HG03342 (cell line): ENCODE measurements around the gene PDCL2.
"Not testable (repeated sequence)": the region's sequence is repeated elsewhere in the genome, so short reads cannot be mapped to it uniquely, and the experiment has no call there.

Experiments used
- ATAC-seq: cut with Tn5 transposase; IDR thresholded peaks from one replicate; pipeline ENCODE4 v1.9.1; 2021; ENCODE audit warnings: mild to moderate bottlenecking, moderate library complexity; ENCODE audit not compliant: unreplicated experiment

PDCL2 gene

DNA sequence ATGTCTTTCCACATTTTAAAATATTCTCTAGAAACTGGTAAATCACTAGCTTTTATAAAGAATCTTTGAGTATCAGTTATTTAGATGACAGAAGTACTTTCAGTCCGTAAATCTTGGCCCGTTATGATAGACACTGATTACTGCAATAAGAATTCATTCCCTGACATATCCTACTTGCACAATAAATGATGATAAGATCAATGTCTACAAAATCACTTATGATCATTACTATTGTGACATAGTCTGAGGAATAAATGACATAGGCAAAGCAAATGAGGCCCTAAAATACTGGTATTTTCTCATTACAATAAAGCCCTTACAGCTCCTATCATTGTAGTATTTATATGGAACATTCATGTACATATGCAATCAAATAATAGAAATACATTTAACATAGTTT is 6.6 kb upstream of the PDCL2 start:
- no peak for ATAC-seq

DNA sequence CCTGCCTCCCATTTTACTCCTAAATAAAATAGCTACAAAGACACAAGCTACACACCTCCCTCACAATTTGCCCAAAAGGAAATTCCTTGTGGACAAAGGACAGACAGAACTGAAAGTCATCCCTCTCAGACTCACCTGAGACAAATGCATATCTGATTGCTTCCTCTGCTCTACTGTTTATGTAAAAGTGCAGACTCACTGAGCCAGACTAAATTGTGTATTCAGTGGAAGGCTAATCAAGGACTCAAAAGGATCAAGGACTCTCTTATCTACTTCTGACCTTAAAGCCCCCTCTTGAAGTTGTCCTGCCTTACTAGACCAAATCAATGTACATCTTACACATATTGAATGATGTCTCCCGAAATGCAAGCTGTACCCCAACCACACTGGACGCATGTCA is 3.9 kb downstream of the PDCL2 start:
- no peak for ATAC-seq

DNA sequence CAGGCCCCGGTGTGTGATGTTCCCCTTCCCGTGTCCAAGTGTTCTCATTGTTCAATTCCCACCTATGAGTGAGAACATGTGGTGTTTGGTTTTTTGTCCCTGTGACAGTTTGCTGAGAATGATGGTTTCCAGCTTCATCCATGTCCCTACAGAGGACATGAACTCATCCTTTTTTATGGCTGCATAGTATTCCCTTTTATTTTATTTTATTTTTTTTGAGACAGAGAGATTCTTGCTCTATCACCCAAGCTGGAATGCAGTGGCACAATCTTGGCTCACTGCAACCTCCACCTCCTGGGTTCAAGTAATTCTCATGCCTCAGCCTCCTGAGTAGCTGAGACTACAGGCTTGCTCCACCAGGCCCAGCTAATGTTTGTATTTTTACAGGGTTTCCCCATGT is 9.3 kb downstream of the PDCL2 start:
- not testable (repeated sequence) for ATAC-seq

DNA sequence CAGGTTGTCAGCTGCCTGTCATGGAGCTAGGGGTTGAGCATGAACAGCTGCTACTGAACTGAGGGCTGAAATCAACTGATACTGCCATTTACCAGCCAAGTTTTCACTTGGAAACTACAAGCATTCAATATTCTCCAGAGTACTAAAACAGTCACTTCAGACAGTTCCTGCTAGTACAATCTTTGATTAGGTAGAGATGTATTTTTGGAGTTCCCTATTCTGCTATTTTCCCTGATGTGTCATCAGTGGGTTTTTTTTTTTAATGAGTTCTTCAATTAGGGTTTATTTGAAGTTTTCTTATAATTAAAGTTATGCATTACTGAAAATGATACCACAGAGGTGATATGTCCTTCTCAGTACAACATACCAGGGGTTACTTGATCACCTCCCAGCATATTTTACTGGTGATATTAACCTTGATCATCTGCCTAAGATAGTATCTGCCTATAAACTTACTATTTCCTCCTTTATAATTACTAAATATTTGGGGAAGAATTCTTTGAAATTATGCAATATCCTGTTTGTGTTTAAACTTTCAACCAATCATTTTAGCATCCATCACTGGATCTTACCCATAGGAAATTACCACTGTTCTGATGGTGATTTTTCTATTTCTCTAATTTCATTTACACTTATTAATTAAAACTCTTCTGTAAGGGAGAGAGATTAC is 13.6 kb downstream of the PDCL2 start:
- no peak for ATAC-seq

DNA sequence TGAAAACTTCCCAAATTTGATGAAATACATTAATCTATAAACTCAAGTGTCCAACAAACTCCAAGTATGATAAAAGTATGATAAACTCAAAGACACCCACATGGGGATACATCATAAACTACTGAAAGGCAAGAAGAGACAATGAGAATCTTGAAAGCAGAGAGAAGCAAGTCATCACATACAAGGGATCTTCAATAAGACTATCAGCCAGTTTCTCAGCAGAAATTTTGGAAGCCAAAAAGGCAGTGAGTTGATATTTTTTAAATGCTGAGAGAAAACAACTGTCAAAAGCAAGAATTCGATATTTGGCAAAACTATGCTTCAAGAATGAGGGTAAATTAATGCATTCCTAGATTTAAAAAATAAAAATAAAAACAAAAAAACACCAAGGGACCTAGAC is 16.5 kb downstream of the PDCL2 start:
- ATAC-seq: no peak

DNA sequence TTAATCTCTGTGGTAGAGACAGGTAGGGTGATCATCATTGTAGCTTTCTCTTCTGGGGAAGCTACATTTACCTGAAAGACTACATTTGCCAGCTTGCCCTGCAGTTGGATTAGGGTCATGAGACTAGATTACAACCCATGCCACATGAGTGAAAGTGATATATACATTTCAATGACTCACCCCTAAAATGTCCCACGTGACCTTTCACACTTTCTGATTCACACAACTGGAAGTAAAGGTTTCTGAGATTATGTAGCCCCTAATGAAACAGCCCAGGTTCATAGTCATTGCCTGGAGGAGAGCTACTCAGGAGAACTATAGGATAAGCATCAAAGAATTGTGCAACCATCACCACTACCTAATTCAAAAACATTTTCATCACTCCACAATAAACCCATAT is 17.8 kb downstream of the PDCL2 start:
- no peak for ATAC-seq

DNA sequence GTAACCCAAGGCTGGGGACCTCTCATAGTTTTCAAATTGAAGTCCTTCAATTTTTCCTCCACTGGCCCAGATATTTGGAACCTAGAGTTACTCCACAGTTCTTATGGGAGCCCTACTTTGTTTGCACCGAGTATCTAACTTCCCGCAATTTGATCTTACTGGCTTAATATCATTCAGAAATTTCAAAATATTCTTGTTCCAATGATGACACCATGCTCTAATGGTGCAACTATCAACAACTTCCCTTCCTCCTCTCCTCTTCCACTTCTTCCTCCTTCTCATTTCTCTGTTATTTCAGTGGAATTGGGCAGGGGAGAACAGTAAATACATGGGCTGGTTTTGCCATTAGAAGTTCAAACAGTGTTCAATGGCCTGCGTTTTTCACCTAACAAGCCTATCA is 20.2 kb downstream of the PDCL2 start:
- no peak for ATAC-seq

DNA sequence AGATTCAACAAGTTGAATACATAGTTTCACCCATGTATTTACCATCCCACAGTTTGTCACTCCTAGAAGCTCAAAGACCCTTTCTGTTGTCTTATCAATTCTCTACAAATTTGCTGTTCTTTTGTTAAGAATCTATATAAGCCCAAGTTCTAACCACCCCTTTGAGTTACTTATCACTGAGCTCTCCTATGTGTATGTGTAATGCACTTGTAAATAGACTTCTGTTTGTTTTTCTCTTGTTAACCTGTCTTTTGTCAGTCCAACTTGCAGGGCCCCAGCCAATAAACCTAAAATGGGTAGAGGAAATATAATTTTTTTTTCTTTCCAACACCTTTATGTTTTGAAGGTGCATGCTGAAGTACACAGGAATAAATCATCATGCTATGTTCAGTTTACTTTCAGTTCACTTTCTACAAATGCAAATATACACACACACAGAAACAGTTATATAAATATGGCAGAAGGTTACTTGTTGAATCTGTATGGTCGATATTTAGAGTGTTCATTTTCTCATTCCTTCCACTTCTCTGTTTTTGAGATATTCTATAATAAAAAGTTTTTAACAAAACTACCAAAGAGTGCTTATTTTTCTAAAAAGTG is 23.0 kb downstream of the PDCL2 start:
- peak; percentile 65 for ATAC-seq

DNA sequence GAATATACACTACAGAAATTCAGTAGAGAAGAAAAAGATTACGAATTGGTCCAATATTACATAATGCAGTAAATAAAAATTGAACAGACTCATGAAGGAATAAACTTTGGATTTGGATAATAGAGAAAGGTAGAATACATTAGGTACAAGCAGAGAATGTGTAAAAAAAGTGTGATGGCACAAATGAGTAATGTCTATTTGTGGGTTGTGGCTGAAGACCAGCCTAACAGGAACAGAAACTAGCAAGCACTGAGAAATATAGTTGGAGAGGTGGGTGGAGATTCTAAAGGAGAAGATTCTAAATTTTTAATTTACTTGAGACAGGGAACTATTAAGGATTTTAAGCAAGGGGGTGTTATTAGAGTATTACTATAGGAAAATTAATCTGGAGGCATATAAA is 30.2 kb downstream of the PDCL2 start:
- ATAC-seq: peak; percentile 100

DNA sequence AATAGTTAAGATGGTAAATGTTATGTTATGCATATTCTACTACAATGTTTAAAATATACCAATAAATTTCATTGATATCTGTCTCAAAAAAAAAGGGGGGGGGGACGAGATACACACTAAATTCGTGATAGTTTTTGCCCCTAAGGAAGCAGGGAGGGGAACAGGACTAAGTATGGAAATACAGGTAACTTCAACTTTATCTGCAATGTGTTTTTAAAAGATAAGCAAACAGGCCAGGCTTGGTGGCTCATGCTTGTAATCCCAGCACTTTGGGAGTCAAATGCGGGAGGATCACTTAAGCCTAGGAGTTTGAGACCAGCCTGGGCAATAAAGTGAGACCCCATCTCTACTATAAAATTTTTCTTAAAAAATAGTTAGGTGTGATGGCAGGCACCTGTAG is 31.9 kb downstream of the PDCL2 start:
- ATAC-seq: no peak

DNA sequence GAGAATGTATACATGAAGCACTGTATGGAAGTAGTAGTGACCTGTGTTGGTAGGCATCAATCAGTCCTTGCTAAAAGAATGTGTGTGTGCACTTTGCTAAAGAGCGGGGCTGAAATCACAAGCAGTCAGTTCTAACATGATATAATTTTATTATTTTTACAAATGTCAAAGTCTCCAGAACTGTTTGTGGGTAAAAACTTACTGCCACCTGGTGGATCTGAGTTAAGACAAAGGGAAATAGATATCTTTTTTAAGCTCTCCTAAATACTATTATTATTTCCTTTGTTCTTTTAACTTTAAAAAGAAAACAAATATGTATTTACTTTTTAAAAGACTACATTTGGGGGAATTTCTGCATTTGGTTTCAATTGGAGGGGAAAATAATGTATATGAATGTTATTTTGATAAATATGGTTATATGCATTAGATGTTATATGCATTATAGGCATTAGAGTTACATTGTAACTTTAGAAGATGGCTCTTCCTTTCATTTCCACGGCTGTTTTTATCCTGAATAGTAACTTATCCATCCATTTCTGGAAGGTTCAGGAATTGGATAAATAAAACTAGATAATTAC is 37.5 kb downstream of the PDCL2 start:
- no peak for ATAC-seq

DNA sequence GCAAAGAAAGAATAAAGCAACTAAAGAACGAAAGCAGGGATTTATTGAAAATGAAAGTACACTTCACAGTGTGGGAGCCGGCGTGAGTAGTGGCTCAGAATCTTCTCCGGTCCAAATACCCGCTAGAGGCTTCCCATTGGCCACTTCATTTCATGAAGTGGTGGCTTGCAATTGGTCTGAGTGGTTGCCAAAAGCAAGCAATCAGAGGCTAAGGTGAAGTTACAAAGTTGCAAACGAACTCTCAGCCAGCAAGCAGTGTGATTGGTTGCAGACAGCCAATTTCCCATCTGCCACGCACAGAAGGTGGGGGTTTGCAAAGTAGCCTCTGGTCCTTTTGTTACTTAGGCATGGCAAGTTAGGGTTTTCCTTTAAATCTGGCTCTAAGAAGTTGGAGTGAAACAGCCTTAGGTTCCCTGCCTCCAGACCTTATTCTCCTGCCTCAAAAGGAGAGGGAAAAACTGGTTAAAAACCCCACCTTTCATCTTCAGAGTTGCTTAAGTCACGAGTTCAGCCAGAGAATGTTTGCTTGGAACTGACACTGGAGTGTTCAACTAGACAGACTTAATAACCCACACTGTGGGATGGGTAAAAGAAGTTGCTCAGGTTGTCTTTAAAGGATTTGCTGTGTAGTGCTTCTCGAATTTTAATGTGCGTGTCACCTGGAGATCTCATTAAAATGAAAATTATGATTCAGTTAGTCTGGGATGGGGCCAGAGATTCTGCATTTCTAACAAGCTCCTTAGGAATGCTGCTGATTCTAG is 38.4 kb downstream of the PDCL2 start:
- ATAC-seq: no peak

DNA sequence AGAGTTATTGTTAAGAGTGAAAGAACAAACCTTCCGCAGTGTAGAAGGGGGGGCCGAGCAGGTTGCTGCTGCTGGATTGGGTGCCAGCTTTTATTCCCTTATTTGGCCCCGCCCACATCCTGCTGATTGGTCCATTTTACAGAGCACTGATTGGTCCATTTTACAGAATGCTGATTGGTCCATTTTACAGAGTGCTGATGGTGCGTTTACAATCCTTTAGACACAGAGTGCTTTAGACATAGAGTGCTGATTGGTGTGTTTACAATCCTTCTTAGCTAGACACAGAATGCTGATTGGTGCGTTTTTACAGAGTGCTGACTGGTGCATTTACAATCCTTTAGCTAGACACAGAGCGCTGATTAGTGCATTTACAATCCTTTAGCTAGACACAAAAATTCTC is 40.1 kb downstream of the PDCL2 start:
- ATAC-seq: not testable (repeated sequence)

DNA sequence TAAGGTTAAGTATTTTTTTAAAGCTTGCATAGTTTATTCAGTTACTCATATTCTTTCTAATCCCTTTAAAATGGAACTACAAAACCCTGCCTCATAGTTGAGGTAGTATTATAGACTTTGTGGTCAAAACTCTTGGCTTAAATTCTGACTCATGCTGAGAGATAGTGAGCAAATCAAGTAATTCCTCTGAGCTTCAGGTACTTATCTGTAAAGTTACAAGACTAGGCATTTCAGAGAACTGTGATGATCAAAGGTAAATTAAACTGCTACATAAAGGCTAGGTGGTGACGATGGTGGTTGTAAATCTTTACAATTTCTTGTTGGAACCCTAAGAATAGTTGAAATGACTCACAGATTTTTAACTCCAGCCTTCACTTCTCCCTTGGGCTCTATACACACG is 42.2 kb downstream of the PDCL2 start:
- no peak for ATAC-seq

DNA sequence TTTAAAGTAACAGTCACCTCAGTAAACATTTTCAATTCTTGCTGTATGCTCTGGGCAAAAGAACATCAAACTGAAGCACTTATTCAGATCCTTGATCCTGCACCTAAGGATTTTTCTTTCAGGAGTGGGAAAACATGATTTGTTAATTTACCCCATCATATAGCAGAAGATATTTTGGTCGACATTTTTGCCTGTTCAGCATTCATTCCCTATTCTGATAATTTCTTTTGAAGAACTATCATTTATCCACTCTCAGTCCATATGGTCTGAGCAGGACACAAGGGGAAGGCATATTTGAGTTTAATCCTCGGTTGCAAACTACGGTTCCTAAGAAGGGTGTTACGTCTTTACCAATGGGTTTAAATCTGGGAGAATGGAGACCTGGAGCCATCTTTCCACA is 44.1 kb downstream of the PDCL2 start:
- no peak for ATAC-seq

DNA sequence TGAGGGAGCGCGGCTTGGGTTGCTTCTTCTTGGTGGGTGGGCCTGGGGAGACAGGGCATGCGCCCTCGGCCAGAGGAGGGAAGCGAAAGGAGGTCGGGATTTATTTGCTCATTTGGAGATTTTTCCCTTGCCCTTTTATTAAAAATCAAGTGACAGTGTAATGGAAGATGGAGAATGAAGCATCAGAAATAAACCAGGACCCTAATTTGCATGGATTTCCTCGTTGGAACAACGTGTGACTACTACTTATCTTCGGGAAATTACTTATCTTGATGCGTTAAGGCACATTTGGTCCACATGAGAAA is 44.6 kb downstream of the PDCL2 start:
- ATAC-seq: no peak

DNA sequence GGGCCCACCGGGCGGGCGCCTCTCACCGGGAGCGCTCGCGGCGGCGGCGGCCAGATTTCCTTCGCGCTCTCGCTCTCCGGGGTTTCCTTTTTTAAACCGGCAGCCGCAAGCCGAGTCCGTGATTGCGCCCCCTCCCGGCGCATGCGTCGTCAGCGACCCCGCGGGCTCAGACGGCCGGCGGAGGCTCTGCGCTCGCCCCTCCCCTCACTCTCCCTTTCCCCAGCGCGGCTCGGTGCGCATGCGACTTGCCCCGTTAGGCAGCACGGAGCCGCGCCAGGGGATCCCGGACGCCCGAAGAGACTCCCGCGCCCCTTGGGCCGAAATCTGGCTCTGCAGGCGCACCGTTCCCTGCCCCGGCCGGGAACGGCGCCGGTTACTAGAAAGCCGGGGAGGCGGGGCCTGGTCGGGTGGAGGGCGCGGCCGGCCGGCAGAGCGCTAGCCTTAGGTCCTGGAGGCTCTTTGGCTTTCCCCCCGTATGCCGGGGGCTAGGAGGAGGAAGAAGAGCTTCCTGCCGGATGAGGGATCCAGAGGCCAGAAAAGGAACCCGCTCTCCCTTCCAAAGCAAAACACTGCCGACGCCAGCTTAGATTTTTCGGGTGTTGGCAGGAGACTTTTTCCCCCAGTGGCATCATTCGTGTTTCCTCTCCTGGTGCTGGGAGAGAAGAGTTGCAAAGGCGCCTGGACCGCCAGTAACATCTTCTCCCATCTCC is 45.1 kb downstream of the PDCL2 start, which contains the start of gene CLOCK:
TSS of gene CLOCK (minus strand) at position 154 of the 710 bp plus-strand sequence. CDS start 64,124 bp downstream, outside the sequence.
- ATAC-seq: peak; percentile 69

DNA sequence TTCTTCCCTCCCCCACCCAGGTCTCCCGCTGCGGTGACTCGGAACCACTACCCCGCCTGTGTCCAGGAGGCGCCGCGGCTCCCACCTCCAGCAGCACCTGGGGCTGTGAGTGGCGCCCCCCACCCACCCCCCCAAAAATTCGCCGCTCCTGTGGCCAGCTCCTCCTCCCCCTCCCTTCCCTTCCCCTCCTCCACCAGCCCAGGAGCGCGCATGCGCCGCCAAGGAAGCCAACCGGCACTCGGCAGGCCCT is 45.6 kb downstream of the PDCL2 start:
- peak; percentile 40 for ATAC-seq

DNA sequence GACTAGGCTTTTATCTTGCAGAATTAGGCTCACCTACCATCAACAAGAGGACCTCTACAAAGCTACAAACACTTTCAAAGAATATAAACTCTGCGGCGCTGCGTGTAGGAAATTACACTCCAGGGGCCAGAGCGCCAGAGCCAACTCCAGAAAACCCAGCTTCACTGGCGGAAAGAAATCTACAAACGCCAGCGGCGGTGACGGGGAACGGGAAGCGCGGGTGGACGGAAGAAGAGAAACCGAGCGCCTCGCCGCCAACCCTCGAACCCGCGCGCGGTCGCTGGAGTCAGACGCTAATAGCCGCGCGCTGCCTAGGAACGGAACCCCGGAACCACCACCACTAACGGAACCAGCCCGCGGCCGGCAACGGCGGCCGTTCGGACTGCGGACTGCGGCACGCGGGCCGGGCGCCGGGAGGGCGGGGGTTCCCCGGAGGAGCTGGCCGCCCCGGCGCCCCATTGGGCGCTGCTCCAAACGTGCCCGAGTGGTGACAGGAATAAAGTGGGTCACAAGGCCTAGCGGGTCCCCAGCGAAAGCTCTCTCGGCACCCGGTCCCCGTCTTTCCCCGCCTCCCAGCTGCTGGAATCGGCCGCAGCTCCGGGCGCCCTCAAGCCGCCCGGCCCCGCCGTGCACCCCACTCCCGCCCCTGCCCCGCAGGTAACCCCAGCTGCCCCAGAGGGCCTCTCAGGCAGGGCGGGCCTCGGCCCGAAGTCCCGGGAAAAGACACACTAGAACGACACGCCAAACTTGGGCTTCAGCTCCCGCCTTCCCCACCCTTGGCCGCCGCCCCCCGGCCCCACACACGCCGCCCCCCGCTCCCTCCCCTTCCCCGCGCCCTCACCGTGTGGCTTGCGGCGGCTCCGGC is 46.2 kb downstream of the PDCL2 start:
- peak; percentile 46 for ATAC-seq

DNA sequence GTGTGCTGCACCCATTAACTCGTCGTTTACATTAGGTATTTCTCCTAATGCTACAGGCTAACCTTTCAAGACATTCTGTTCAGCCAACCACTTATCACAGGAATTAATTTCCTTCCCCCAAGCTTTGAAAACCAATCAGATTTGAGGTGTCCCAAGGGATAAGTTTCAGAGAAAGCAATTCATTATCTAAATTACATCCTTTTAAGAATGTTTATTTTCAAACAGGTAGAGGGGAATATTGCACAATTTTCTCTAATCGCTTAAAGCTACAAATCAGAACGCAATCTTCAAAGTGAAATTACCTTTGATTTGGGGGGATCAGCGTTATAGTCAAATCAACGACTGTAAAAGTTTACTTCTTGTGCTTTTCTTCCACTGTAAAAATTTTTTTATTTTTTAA is 46.9 kb downstream of the PDCL2 start:
- ATAC-seq: no peak

DNA sequence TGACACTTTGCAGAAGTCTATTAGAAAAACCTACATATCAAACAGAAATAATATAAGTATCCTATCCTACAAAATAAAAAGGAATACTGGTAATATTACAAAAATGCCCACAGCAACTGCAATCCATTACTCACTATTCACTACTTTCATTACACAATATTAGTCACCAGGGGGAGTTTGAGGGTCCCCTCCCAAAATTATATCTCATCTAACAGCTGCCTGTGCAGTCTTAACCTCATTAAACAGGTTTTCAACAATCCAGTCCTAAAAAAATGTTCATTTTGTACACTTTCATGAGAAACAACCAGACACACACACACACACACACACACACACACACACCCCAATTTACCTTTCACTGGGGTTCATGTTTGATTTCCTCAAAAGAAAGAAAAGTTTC is 48.2 kb downstream of the PDCL2 start:
- no peak for ATAC-seq
